Ascending aorta (tissue), 2 donors: ENCODE results near the gene PREPL. TPM values are rescaled to one million over a fixed set of nuclear protein-coding genes. Genes with fewer than 3 reads are reported as not detected.

Experiments used
- DNase-seq, 2 donors: peaks; one replicate each; pipeline ENCODE4 v3.0.0-alpha.2; 2019; ENCODE audit warnings: low spot score in 2 of 2
- H3K27ac ChIP-seq, 2 donors: fragments of 200-600 bp; sonication (generic); one replicate each; pipeline ENCODE4 v1.5.1; 2016 to 2017; ENCODE audit warnings: mild to moderate bottlenecking in 1 of 2
- H3K27me3 ChIP-seq: fragments of 200-600 bp; sonication (generic); one replicate; pipeline ENCODE4 v1.5.1; 2017
- H3K36me3 ChIP-seq, 2 donors: fragments of 200-600 bp; sonication (generic); one replicate each; pipeline ENCODE4 v1.5.1; 2016
- H3K4me1 ChIP-seq, 2 donors: fragments of 200-600 bp; sonication (generic); one replicate each; pipeline ENCODE4 v1.5.1; 2016 to 2017; ENCODE audit warnings: mild to moderate bottlenecking in 1 of 2
- H3K4me3 ChIP-seq, 2 donors: fragments of 200-600 bp; sonication (generic); one replicate each; pipeline ENCODE4 v1.5.1; 2016 to 2017; ENCODE audit warnings: mild to moderate bottlenecking in 1 of 2
- H3K9me3 ChIP-seq, 2 donors: fragments of 200-600 bp; sonication (generic); one replicate each; pipeline ENCODE4 v1.5.1; 2016
- CTCF ChIP-seq, 3 experiments: fragments of 200-600 bp in 2 of 3; fragments of 450-650 bp in 1 of 3; sonication (generic) in 2 of 3; IDR thresholded peaks; one replicate each; pipeline ENCODE4 v1.5.1; 2016 to 2019; ENCODE audit warnings: antibody characterized with exemption in 3 of 3, mild to moderate bottlenecking in 1 of 3, moderate library complexity in 1 of 3
- intact Hi-C: fragments of 100-400 bp; cut with DNase I; formaldehyde crosslinking; loops from one replicate; pipeline ENCODE4 v1.15.1; 2023
- total RNA-seq: library from RNA; depleted of rRNA; stranded (reverse); fragments of >200 nt; gene quantifications from one replicate; pipeline ENCODE4 v1.1.0, GENCODE V29; 2016

The PREPL gene
- total RNA-seq, 1 donor from 2014 or later = 22.6 TPM

- no peak for DNase-seq
- H3K9me3 ChIP-seq = no peaks in the 10 kb centered on the region
- intact Hi-C loops = no loop called here
- H3K4me3 ChIP-seq = no peak overlapping the region
- H3K4me1 ChIP-seq = peaks cover 0 to 6% of the 10 kb centered on the region in 2 donors
- no peaks in the 10 kb centered on the region for H3K27me3 ChIP-seq
- no peak for TF ChIP-seq CTCF (IDR thresholded peaks at IDR 0.05)
- H3K27ac ChIP-seq = no peak overlapping the region
- H3K36me3 ChIP-seq = no peaks in the 10 kb centered on the region
These were observed 80.4 kb downstream of the PREPL start for GRCh38 chr2:44280869-44281268.

GRCh38 chr2:44277541-44277940 lies 83.8 kb downstream of the PREPL start:
- H3K4me3 ChIP-seq = no peak overlapping the region
- no peak for DNase-seq
- H3K27me3 ChIP-seq = no peaks in the 10 kb centered on the region
- TF ChIP-seq CTCF (IDR thresholded peaks at IDR 0.05) = no peak
- H3K27ac ChIP-seq = no peak overlapping the region
- no peaks in the 10 kb centered on the region for H3K36me3 ChIP-seq
- peaks cover 0 to 14% of the 10 kb centered on the region in 2 donors for H3K4me1 ChIP-seq
- no peaks in the 10 kb centered on the region for H3K9me3 ChIP-seq
- intact Hi-C loops = no loop called here

GRCh38 chr2:44275927-44276303 lies 85.4 kb downstream of the PREPL start:
- intact Hi-C loops = no loop called here
- no peak overlapping the region for H3K4me3 ChIP-seq
- no peaks in the 10 kb centered on the region for H3K9me3 ChIP-seq
- H3K36me3 ChIP-seq = no peaks in the 10 kb centered on the region
- H3K27ac ChIP-seq = peak overlapping the region; percentile 61 to 63
- DNase-seq = no peak
- TF ChIP-seq CTCF (IDR thresholded peaks at IDR 0.05) = no peak
- peaks cover 0 to 14% of the 10 kb centered on the region in 2 donors for H3K4me1 ChIP-seq
- no peaks in the 10 kb centered on the region for H3K27me3 ChIP-seq

- H3K9me3 ChIP-seq = no peaks in the 10 kb centered on the region
- H3K27me3 ChIP-seq = no peaks in the 10 kb centered on the region
- H3K27ac ChIP-seq = no peak overlapping the region
- DNase-seq = no peak
- H3K4me1 ChIP-seq = peaks cover 0 to 32% of the 10 kb centered on the region in 2 donors
- intact Hi-C loops = no loop called here
- H3K4me3 ChIP-seq = no peak overlapping the region
- no peaks in the 10 kb centered on the region for H3K36me3 ChIP-seq
- no peak for TF ChIP-seq CTCF (IDR thresholded peaks at IDR 0.05)
These were observed 87.7 kb downstream of the PREPL start for GRCh38 chr2:44273596-44273995.

- Histone ChIP-seq H3K36me3 (no peaks in the 10 kb centered on the region), H3K27me3 (no peaks in the 10 kb centered on the region), H3K9me3 (no peaks in the 10 kb centered on the region), H3K27ac (no peak overlapping the region), H3K4me1 (peaks cover 0 to 35% of the 10 kb centered on the region in 2 donors), H3K4me3 (no peak overlapping the region)
- DNase-seq = no peak
- no peak for TF ChIP-seq CTCF (IDR thresholded peaks at IDR 0.05)
- intact Hi-C loops = no loop called here
These were observed 88.2 kb downstream of the PREPL start for GRCh38 chr2:44273076-44273475.

GRCh38 chr2:44271296-44271695 lies 90.0 kb downstream of the PREPL start:
- Histone ChIP-seq H3K27me3 (no peaks in the 10 kb centered on the region), H3K9me3 (no peaks in the 10 kb centered on the region), H3K4me1 (peaks cover 9 to 44% of the 10 kb centered on the region in 2 donors), H3K27ac (no peak overlapping the region), H3K4me3 (no peak overlapping the region), H3K36me3 (no peaks in the 10 kb centered on the region)
- intact Hi-C loops = no loop called here
- no peak for DNase-seq
- TF ChIP-seq CTCF (IDR thresholded peaks at IDR 0.05) = no peak
